Measurements from ENCODE around the gene AOC2.

Gene AOC2

DNA sequence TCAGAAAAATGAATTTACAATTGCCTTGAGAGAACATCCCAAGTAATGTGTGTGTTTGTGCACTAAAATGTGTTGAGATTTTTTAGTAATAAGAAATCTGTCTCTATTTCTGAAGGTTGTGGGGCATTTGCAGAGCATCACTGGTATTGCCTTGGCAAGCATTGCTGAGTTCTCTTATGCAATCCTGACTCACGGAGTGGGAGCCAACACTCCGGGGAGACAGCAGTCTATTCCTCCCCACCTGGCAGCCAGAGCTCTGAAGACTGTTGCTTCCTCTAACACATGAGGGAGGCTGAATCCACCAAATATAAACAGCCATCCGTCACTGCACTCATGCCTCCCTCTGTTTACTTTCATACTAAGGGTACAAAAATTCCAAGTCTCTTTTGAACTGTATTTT lies 35.1 kb upstream of the AOC2 start:
- TF ChIP-seq ZBTB7A (IDR thresholded peaks at IDR 0.05; ENCODE audit: low read depth) (no peak), EP300 (IDR thresholded peaks at IDR 0.05; ENCODE audit: borderline replicate concordance) (no peak), CREB1 (IDR thresholded peaks at IDR 0.05; ENCODE audit: low read depth) (no peak), EGR1 (IDR thresholded peaks at IDR 0.05) (no peak), TEAD4 (IDR thresholded peaks at IDR 0.05) (no peak)
- TF ChIP-seq, protein P1, sequence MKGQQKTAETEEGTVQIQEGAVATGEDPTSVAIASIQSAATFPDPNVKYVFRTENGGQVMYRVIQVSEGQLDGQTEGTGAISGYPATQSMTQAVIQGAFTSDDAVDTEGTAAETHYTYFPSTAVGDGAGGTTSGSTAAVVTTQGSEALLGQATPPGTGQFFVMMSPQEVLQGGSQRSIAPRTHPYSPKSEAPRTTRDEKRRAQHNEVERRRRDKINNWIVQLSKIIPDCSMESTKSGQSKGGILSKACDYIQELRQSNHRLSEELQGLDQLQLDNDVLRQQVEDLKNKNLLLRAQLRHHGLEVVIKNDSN (IDR thresholded peaks at IDR 0.05), result no peak
- TF ChIP-seq, protein P2, sequence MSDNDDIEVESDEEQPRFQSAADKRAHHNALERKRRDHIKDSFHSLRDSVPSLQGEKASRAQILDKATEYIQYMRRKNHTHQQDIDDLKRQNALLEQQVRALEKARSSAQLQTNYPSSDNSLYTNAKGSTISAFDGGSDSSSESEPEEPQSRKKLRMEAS (IDR thresholded peaks at IDR 0.05), result no peak

DNA sequence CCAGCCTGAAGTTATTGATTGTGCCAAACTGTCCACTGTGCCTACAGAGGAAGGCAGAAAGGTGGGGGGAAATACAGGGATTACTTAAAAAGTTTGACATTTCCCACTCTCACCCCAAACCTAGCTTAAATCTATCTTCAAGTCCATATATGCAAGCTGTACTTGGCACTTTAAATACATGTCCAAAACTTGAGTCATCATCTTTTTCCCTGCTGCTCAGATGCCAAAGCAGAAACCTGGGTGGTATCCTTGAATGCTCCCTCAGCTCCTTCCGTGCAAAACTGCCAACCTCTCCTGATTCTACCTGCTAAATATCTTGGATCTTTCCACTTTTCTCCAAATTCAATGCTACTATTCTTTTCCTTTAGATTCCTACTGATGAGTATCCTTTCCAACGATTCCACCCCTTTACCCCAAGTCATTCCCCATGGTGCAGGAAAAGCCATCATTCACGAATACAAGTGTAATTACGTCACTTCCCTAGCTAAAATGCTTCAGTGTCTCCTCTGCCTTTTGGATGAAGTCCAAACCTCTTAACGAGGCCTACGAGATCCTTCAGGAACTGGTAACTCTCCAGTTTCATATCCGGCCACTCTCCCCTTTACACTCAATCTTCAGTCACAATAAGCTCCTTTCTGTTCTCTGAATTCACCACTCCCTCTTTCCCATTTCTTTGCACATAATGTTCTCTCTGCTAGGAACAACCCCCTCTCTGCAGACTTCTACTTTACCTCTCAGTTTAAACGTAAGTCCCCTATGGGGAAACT lies 29.6 kb upstream of the AOC2 start:
- TF ChIP-seq, protein P3, sequence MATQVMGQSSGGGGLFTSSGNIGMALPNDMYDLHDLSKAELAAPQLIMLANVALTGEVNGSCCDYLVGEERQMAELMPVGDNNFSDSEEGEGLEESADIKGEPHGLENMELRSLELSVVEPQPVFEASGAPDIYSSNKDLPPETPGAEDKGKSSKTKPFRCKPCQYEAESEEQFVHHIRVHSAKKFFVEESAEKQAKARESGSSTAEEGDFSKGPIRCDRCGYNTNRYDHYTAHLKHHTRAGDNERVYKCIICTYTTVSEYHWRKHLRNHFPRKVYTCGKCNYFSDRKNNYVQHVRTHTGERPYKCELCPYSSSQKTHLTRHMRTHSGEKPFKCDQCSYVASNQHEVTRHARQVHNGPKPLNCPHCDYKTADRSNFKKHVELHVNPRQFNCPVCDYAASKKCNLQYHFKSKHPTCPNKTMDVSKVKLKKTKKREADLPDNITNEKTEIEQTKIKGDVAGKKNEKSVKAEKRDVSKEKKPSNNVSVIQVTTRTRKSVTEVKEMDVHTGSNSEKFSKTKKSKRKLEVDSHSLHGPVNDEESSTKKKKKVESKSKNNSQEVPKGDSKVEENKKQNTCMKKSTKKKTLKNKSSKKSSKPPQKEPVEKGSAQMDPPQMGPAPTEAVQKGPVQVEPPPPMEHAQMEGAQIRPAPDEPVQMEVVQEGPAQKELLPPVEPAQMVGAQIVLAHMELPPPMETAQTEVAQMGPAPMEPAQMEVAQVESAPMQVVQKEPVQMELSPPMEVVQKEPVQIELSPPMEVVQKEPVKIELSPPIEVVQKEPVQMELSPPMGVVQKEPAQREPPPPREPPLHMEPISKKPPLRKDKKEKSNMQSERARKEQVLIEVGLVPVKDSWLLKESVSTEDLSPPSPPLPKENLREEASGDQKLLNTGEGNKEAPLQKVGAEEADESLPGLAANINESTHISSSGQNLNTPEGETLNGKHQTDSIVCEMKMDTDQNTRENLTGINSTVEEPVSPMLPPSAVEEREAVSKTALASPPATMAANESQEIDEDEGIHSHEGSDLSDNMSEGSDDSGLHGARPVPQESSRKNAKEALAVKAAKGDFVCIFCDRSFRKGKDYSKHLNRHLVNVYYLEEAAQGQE (IDR thresholded peaks at IDR 0.05; ENCODE audit: low read depth), result no peak
- TF ChIP-seq, protein P2 (IDR thresholded peaks at IDR 0.05), result no peak
- TF ChIP-seq ZBTB7A (IDR thresholded peaks at IDR 0.05; ENCODE audit: low read depth) (no peak), CREB1 (IDR thresholded peaks at IDR 0.05; ENCODE audit: low read depth) (no peak), NFIC (IDR thresholded peaks at IDR 0.05) (no peak)

DNA sequence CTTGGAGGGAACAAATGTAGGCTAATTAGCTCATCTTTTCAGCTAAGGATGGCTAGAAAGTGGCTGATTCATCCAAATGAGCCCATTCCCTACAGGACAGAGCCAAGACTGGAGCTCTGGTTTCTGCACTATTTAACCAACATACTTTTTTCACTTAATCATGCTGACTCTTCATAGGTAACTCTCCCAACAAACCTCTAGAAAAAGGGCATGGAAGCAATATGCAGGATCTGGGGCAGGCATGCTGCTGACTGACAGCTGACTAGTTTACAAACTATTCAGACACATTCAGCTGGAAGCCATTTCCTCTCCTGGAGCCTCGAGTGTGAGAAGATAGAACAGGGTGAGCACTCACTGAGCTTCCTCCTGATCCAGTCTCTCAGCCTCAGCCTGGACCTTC lies 26.5 kb upstream of the AOC2 start:
- TF ChIP-seq, protein P3 (IDR thresholded peaks at IDR 0.05; ENCODE audit: low read depth), result no peak
- no peak for TF ChIP-seq FOXM1 (IDR thresholded peaks at IDR 0.05; ENCODE audit: borderline replicate concordance, low read depth)
- TF ChIP-seq TEAD4 (IDR thresholded peaks at IDR 0.05), result no peak
- TF ChIP-seq RAD21 (IDR thresholded peaks at IDR 0.05; ENCODE audit: low read depth), result no peak

DNA sequence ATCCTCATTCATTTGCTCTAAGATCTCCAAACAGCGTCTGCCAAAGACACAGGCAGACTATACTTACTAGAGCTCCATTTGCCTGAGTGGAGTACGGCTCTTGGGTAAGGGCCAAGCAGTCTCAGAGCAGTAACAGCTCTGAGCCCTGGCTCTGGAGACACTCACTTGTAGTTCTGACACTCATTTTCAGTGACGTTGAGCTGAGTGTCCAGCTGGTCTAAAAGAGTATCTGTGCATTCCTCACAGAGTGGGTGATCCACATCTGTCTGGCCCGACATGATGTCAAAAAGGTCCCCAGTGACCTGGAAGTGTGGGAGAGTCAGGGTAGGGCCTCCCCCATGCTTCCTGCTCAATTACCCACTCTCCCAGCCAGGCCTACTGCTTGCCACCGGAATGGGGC lies 26.0 kb upstream of the AOC2 start:
- TF ChIP-seq, protein P3 (IDR thresholded peaks at IDR 0.05; ENCODE audit: low read depth), result no peak
- TF ChIP-seq EGR1 (IDR thresholded peaks at IDR 0.05), result no peak
- no peak for TF ChIP-seq ZBTB7A (IDR thresholded peaks at IDR 0.05; ENCODE audit: low read depth)
- no peak for TF ChIP-seq TAF1 (IDR thresholded peaks at IDR 0.05; ENCODE audit: low read depth)

DNA sequence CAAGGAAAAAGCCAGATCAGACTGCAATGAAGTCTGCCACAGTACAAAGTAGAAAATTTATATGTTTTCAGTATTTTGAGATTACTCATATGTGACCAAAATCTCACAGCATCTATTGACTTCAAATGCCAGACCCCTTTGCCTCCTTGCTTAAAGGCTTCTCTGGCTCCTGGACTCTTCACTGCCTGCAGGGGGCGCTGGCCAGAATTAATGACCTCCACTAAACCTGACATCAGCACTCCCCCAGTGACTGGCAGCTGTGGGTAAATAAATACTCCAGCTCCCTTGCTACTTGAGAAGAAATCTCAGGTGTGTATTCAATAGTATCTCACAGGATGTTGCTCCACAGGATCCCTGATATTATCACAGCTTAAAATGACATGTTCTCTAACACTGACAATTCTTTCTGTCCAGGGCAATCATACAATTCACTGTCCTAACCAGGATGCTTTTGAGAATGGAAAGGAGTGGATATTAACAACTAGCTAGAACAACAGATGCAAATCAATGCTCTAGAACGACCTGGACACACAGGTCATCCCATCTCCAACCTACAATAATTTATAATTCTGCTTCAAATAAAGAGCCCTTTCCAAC lies 24.3 kb upstream of the AOC2 start:
- TF ChIP-seq TCF12 (IDR thresholded peaks at IDR 0.05; ENCODE audit: low read depth) (no peak), RAD21 (IDR thresholded peaks at IDR 0.05; ENCODE audit: low read depth) (peak; percentile 39; the same call in 1 of the 2 replicates)

DNA sequence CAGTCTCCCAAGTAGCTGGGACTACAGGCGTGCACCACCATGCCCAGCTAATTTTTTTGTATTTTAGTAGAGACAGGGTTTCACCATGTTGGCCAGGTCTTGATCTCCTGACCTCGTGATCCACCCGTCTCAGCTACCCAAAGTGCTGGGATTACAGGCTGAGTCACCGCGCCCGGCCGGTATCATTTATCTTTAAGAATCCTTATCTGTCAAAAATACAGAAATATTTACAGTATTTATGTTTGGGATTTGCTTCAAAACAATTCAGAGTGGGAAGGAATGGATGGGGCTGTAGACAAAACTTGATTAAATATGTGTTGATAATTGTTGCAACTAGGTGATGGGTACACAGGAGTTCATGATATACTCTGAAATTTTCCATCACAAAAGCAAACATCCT lies 23.2 kb upstream of the AOC2 start:
- TF ChIP-seq TEAD4 (IDR thresholded peaks at IDR 0.05), result no peak
- TF ChIP-seq ZBTB7A (IDR thresholded peaks at IDR 0.05; ENCODE audit: low read depth), result no peak
- no peak for TF ChIP-seq EP300 (IDR thresholded peaks at IDR 0.05; ENCODE audit: borderline replicate concordance)
- TF ChIP-seq TAF1 (IDR thresholded peaks at IDR 0.05; ENCODE audit: low read depth), result no peak
- TF ChIP-seq, protein P3 (IDR thresholded peaks at IDR 0.05; ENCODE audit: low read depth), result no peak
- TF ChIP-seq, protein P1 (IDR thresholded peaks at IDR 0.05), result no peak
- no peak for TF ChIP-seq CREB1 (IDR thresholded peaks at IDR 0.05; ENCODE audit: low read depth)
- no peak for TF ChIP-seq RAD21 (IDR thresholded peaks at IDR 0.05; ENCODE audit: low read depth)
- no peak for TF ChIP-seq FOXM1 (IDR thresholded peaks at IDR 0.05; ENCODE audit: borderline replicate concordance, low read depth)
- TF ChIP-seq YY1 (IDR thresholded peaks at IDR 0.05; ENCODE audit: low read depth), result no peak
- TF ChIP-seq EGR1 (IDR thresholded peaks at IDR 0.05), result no peak
- no peak for TF ChIP-seq TCF12 (IDR thresholded peaks at IDR 0.05; ENCODE audit: low read depth)
- TF ChIP-seq NFIC (IDR thresholded peaks at IDR 0.05), result no peak
- TF ChIP-seq, protein P2 (IDR thresholded peaks at IDR 0.05), result no peak
- no peak for TF ChIP-seq CEBPB (IDR thresholded peaks at IDR 0.05)
